OCI-LY3 (cell line): ENCODE data around the gene CFD.

ENCODE experiments used
- H2AFZ ChIP-seq: fragments of 200-600, 300-600 bp; shearing (Covaris generic); 2 replicates; pipeline ENCODE4 v1.6.0; 2014; ENCODE audit warnings: antibody characterized with exemption, low read depth, low read length
- H3K27ac ChIP-seq: fragments of 200-600, 300-600 bp; sonication (generic); 2 replicates; pipeline ENCODE4 v1.5.1; 2014; ENCODE audit warnings: mild to moderate bottlenecking, low read length, moderate library complexity, mixed read lengths
- H3K27me3 ChIP-seq: fragments of 200-600, 300-600 bp; sonication (generic); 2 replicates; pipeline ENCODE4 v1.6.1; 2014; ENCODE audit warnings: low read depth, low read length, mixed read lengths
- H3K36me3 ChIP-seq: fragments of 200-600, 300-600 bp; sonication (generic); replicated peaks from 2 replicates; pipeline ENCODE3; 2014; ENCODE audit warnings: low read depth, low read length, mixed read lengths
- H3K4me1 ChIP-seq: fragments of 300-600, 200-600 bp; sonication (generic); 2 replicates; pipeline ENCODE4 v1.6.1; 2014; ENCODE audit warnings: low read length, mixed read lengths
- H3K4me2 ChIP-seq: fragments of 200-600, 300-600 bp; sonication (generic); 2 replicates; pipeline ENCODE4 v1.6.1; 2014; ENCODE audit warnings: low read length, mixed read lengths
- H3K4me3 ChIP-seq: fragments of 300-600, 200-600 bp; sonication (generic); 2 replicates; pipeline ENCODE4 v1.5.1; 2014; ENCODE audit warnings: antibody characterized with exemption, mild to moderate bottlenecking, low read length, moderate library complexity
- H3K79me2 ChIP-seq: fragments of 300-600, 200-600 bp; shearing (Covaris generic); 2 replicates; pipeline ENCODE4 v1.6.1; 2014; ENCODE audit warnings: mild to moderate bottlenecking, low read length, mixed read lengths
- H3K9ac ChIP-seq: fragments of 300-600, 200-600 bp; shearing (Covaris generic); 2 replicates; pipeline ENCODE4 v1.6.0; 2014; ENCODE audit warnings: mild to moderate bottlenecking, low read length, moderate library complexity
- H3K9me3 ChIP-seq: fragments of 200-600, 300-600 bp; shearing (Covaris generic); 2 replicates; pipeline ENCODE4 v1.6.1; 2014; ENCODE audit warnings: low read length, mixed read lengths; ENCODE audit not compliant: insufficient read depth
- H4K20me1 ChIP-seq: fragments of 200-600, 300-600 bp; sonication (generic); 2 replicates; pipeline ENCODE4 v1.6.1; 2016; ENCODE audit warnings: low read length, mixed read lengths; ENCODE audit not compliant: insufficient read depth
- EZH2phosphoT487 ChIP-seq: fragments of 200-600 bp; shearing (Covaris generic); IDR thresholded peaks from 2 replicates; pipeline ENCODE4 v1.6.1; 2018; ENCODE audit warnings: antibody characterized with exemption, mixed run types, low read depth
- TF ChIP-seq, protein P1 (sequence below): fragments of 200-600, 300-600 bp; sonication (generic); IDR thresholded peaks from 2 replicates; pipeline ENCODE4 v1.5.1; 2014; ENCODE audit warnings: antibody characterized with exemption, low read length, low read depth

Gene CFD

DNA sequence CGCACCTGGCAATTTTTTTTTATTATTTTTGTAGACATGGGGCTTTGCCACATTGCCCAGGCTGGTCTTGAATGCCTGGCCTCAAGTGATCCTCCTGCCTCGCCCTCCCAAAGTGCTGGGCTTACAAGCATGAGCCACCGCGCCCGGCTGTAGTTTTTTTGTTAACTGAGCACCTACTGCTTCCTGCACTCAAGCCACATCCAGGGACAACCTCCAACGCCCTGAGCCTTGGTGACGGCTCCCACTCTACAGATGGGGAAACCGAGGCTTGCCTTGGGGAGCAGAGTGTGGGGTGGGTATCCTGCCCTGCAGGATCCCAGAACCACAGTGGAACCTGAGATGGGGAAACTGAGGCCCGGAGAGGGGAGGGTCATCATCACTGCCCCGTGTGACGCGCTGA lies 4.3 kb upstream of the CFD start:
- TF ChIP-seq, protein P1, sequence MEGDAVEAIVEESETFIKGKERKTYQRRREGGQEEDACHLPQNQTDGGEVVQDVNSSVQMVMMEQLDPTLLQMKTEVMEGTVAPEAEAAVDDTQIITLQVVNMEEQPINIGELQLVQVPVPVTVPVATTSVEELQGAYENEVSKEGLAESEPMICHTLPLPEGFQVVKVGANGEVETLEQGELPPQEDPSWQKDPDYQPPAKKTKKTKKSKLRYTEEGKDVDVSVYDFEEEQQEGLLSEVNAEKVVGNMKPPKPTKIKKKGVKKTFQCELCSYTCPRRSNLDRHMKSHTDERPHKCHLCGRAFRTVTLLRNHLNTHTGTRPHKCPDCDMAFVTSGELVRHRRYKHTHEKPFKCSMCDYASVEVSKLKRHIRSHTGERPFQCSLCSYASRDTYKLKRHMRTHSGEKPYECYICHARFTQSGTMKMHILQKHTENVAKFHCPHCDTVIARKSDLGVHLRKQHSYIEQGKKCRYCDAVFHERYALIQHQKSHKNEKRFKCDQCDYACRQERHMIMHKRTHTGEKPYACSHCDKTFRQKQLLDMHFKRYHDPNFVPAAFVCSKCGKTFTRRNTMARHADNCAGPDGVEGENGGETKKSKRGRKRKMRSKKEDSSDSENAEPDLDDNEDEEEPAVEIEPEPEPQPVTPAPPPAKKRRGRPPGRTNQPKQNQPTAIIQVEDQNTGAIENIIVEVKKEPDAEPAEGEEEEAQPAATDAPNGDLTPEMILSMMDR: no peak
- TF ChIP-seq EZH2phosphoT487: no peak
- no peak overlapping the region for H3K4me3 ChIP-seq
- no peaks in the 10 kb centered on the region for H3K4me1 ChIP-seq
- no peak overlapping the region for H3K27ac ChIP-seq
- H3K9ac ChIP-seq: no peak overlapping the region
- no peak overlapping the region for H2AFZ ChIP-seq
- H3K9me3 ChIP-seq: no peaks in the 10 kb centered on the region
- H3K36me3 ChIP-seq: no peaks in the 10 kb centered on the region
- H3K27me3 ChIP-seq: 0 out of 2 replicates have a peak, but pooled peaks cover 4% of the 10 kb centered on the region
- no peak overlapping the region for H3K4me2 ChIP-seq
- no peaks in the 10 kb centered on the region for H3K79me2 ChIP-seq
- H4K20me1 ChIP-seq: no peaks in the 10 kb centered on the region

GRCh38 chr19:855566-856120 lies 3.8 kb upstream of the CFD start:
- Histone ChIP-seq H3K27ac (no peak overlapping the region), H3K9ac (no peak overlapping the region), H3K4me3 (no peak overlapping the region), H3K36me3 (no peaks in the 10 kb centered on the region), H3K4me1 (no peaks in the 10 kb centered on the region), H3K27me3 (0 out of 2 replicates have a peak, but pooled peaks cover 4% of the 10 kb centered on the region), H3K79me2 (no peaks in the 10 kb centered on the region), H3K4me2 (no peak overlapping the region), H2AFZ (no peak overlapping the region), H3K9me3 (no peaks in the 10 kb centered on the region), H4K20me1 (no peaks in the 10 kb centered on the region)
- TF ChIP-seq, protein P1: no peak
- TF ChIP-seq EZH2phosphoT487: no peak

DNA sequence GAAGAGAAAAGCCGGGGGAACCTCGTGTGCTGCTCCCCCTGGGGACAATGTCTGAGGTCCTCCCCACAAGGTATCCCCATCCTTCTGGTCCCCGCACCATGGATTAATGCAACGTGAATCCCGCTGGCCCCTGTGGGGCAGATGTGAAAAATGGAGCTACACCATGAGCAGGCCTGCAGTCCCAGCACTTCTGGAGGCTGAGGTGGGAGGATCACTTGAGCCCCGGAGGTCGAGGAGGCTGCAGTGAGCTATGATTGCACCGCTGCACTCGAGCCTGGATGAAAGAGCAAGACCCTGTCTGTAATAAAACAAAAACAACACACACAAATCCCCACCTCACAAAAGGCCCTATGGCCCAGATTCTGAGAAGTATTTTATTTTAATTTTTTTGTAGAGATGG lies 1.2 kb upstream of the CFD start:
- no peaks in the 10 kb centered on the region for H3K79me2 ChIP-seq
- H2AFZ ChIP-seq: no peak overlapping the region
- TF ChIP-seq EZH2phosphoT487: no peak
- TF ChIP-seq, protein P1: no peak
- no peak overlapping the region for H3K4me3 ChIP-seq
- H3K9me3 ChIP-seq: no peaks in the 10 kb centered on the region
- H3K27ac ChIP-seq: no peak overlapping the region
- H4K20me1 ChIP-seq: no peaks in the 10 kb centered on the region
- no peak overlapping the region for H3K4me2 ChIP-seq
- no peaks in the 10 kb centered on the region for H3K36me3 ChIP-seq
- no peaks in the 10 kb centered on the region for H3K27me3 ChIP-seq
- 0 out of 2 replicates have a peak, but pooled peaks cover 1% of the 10 kb centered on the region for H3K4me1 ChIP-seq
- no peak overlapping the region for H3K9ac ChIP-seq

DNA sequence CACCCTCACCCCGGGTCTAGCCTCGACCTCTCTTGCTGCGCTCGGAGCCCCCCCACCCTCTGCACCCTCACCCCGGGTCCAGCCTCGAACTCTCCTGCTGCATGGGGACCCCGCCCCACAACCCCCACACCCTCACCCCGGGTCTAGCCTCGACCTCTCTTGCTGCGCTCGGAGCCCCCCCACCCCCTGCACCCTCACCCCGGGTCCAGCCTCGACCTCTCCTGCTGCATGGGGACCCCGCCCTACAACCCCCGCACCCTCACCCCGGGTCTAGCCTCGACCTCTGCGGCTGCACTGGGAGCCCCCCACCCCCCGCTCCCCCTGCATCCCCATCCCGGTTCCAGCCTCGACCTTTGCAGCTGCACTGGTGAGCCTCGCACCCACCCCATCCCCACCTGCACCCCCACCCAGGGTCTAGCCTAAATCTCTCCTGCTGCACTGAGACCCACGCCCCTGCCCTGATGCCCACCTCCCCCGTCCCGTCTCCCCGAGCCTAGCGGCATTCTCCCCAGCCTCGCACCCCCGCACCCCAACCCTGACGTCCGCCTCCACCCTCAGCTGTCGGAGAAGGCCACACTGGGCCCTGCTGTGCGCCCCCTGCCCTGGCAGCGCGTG lies 1.8 kb downstream of the CFD start:
- H3K27ac ChIP-seq: no peak overlapping the region
- peaks cover 20% of the 10 kb centered on the region for H3K4me1 ChIP-seq
- no peak overlapping the region for H3K9ac ChIP-seq
- peaks cover 3% of the 10 kb centered on the region for H3K36me3 ChIP-seq
- H3K4me3 ChIP-seq: no peak overlapping the region
- H3K27me3 ChIP-seq: no peaks in the 10 kb centered on the region
- no peaks in the 10 kb centered on the region for H3K79me2 ChIP-seq
- no peaks in the 10 kb centered on the region for H3K9me3 ChIP-seq
- no peak for TF ChIP-seq EZH2phosphoT487
- TF ChIP-seq, protein P1: no peak
- H3K4me2 ChIP-seq: no peak overlapping the region
- H2AFZ ChIP-seq: no peak overlapping the region
- no peaks in the 10 kb centered on the region for H4K20me1 ChIP-seq
